HPDE6-E6E7 (cell line): ENCODE data around the gene SORBS2.

Experiments used
- DNase-seq: peaks from one replicate; pipeline ENCODE4 v3.0.0; 2011; ENCODE audit warnings: missing footprints; ENCODE audit errors: extremely low spot score

SORBS2 gene

DNA sequence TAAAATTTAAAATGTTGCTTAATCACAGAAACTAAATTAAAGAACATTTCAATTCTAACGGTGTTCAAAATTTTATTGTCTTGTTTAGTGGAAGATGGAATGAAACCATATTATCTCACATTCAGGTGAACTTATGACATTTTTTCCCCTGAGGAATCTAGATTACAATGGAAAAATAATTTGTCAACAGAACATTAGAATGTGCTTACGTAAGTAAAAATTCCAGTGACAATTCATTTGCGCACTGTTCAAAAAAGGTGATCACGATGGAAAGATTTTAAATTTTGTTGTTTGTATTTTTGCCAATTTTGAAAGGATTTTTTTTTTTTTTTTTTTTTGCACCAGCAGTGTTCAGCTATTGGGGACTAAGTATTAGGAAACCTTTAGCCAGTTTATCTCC, 23.3 kb upstream of the SORBS2 start:
- no peak for DNase-seq

DNA sequence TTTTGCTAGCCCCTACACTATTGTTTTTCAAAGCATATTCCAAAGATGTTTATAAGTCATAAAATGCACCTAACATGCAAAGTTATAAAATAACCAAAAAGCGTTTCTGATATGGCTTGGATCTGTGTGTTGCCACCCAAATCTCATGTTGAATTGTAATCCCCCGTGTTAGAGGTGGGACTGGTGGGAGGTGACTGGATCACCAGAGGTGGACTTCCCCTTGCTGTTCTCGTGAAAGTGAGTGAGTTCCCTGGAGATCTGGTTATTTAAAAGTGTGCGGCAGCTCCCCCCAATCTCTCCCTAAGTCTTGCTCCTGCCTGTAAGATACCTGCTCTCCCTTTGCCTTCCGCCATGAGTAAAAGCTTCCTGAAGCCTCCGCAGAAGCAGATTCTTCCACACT, 22.8 kb upstream of the SORBS2 start:
- no peak for DNase-seq

DNA sequence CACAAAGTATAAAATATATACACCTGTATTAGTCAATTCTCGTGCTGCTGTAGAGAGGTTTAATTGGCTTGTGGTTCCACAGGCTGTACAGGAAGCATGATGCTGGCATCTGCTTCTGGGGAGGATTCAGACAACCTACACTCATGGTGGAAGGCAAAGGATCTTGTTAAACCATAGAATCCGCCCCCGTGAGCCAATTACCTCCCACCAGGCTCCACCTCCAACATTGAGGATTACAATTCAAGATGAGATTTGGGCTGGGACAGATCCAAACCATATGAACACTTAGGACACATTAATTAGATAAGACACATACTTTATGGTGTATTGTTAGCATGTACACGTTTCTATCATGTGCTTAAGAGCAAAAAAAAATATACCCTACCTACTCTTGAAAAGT, 22.1 kb upstream of the SORBS2 start:
- DNase-seq: no peak

DNA sequence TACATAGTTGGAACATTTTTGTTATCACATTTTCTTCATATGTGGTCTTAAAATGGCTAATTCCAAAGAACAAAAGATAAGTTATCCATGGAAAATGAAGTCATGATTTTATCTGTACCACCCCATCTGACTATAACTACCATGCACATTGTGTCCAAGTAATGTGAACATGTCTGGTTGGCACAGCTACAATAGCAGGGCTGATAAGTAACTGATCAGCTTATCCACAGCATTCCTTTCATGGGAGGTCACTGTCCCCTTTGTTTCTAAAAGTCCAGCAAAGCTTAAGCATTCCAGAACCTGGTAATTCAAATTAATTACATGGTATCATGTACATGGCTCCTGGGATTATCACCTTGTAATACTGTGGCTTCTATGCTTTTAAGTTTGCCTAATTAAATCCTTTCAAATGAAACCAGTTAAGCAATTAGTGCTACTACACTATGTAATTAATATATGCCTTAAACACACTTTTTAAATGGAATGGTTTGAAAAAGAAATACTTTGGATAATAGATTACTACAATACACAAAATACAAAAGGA, 21.1 kb upstream of the SORBS2 start:
- no peak for DNase-seq

DNA sequence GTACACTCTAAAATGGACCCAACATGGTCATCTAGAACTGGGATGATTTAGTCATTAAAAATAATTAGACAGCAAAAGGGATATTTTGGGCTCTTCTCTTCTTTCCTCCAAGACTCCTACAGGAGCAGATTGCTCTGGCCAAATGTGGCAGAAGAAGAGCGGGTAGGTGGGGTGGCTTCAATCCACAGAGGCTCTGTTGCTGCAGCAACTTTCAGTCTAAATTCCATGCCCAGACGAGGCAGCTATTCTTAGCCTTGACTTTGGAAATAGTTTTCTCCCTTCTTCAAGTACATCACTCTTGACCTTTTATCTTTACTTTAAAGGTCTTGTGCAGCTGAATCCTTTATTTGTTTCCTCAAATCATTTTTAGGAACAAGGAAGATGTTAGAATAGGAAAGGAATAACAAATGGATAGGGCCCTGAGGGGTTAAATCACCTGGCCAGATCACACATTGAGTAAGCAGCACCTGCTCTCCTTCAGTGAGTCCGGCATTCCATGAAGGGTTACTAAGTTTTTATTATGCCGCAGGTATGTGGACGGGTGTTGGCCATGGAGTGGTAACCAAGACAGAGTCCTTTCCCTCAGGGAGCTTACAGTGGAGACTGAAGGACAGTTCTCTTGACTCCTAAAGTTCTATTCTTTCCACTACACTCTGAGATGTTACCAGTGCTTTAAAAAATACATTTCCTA, 19.3 kb upstream of the SORBS2 start:
- no peak for DNase-seq

DNA sequence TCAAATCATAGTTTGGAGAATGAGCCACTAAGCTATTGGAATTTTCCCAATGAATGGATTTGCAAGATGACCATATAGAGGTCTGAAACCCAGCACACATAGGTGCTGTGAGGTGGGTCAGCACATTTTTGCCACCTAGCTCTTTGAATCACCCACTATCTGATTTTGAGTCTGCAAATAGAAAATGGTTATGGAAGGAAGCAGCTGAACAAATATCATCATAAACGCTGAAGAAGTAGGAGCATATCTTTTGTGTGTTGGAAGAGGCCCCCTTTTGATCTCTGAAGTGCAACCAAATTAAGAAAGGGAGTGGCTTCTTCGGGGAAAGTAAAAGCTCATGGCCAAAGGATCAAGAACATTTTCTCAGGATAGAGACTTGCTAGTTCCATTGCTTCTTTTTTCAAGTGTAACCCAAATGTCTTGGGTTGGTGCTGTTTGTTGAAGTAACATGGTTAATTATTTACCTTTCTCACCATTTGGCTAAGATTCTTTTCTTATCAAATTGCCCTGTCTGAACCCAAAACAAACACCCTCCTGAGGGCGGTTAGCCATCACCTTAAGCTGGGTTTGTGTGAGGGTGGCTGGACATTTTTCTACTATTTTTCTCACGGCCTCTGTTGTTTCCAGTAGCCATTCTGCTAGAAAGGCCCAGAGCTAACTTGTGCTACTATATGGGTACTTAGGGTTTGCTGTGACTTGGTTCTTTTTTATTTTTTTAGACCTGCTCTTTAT, 18.4 kb upstream of the SORBS2 start:
- DNase-seq: no peak

DNA sequence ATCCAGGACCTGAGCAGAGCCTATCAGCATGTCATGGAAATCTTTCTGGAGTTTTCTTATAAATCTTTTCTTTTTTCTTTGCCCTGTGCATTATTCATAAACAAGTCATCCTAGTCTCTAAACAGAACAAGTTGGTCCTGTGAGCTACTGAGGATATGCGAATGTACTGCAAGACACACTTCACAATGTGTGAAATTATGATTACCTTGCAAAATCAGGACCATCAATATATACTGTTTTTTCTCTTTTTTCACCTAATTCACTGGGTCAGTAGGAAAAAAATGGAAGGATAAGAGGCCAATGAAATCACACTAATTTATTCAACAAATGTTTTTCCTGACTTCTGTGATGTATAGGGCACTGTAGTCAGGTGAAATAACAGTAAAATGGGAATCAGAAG, 14.4 kb upstream of the SORBS2 start:
- no peak for DNase-seq

DNA sequence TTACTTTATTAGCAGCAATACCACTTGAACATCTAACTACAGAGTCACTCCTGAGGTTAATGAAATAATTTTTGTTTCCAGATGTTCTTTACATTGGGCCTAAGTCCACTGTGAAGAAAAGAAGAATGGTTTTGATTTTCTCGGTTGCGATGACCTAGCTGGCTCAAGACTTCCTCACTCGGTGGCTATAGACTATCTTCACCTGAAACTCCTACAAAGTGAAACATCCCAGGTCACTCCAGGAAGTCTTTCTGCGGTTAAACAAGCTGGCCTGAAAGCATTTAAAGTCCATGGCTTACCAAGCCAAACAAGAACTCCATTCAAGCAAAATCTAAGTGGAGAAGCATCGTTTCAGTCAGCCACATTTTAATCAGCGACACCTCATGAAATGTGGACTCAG, 13.7 kb upstream of the SORBS2 start:
- DNase-seq: no peak

DNA sequence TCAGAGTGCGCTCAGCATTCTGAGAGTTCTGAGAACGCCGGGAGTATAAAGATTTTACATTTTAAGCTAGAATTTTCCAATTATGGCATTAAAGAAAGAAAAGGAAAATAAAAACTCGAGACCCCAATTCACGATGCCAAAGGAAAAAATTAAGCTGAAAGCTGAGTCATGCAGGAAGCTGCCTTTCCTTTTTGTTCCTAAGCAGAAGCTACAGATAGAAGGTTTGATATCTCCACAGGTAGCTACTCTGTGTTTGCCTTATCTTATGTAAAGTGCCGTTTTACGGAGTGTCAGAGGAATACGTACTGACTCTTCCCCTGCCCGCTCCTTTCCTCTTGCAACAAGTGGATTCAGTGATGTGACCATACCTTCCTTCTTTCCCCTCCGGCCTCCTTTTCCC, 10.8 kb upstream of the SORBS2 start:
- no peak for DNase-seq

DNA sequence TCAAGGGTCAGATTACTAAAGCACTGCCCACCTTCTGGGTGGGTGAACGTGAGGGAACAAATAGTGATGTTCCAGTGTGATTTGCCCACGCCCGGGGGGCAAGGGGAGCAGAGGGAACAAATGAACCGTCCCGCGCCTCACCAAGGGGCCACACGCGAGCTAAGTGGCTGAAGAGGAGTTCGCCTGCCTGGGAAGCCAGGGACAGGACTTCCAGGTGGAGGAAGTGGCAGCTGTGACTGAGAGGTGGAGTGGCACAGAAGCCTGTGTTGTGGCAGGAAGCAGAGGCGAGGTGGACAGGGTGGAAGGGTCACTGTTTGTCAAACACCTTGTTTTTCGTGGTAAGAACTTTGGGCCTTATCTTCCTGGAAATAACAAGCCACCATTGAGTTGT, 9.0 kb upstream of the SORBS2 start:
- DNase-seq: no peak

DNA sequence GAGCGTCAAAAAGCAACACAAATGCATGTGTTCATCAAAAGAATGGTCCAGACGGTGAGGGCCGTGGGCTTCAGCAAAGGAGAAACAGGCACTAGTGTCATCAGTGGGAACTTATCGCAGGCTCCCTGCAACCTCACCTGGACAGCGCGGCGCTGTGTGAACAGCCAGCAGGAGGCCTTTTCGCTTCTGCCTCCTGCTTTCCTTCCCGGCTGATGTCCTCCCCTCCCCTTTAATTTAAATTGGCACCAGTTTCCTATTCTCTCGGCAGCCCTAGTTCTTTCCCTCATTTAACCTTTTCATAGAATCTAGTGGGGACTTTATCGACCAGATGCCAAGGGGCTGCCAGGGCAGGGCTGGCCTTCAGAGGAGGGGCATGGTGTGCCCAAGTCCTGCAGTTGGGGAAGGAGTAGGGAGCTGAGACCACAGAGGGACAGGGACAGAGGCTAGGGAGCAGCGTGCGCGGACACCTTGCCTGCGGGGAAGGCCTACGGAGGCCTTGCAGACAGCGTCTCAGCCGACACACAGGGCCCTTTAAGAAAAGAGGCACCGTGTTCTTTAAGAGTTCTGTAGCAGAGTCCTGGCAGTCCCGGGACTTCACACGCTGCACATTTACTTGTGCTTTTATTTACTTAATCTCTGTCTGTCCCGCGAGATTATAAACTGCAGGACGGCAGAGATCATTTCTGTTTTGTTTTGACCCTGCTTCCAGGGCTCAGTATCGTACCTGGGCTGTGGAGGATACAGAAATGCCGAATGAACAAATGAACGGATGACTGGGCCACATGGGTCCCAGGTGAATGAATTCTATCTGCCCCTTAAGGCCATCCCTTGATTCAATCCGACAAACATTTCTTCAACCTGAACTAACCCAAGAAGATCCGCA, 8.4 kb upstream of the SORBS2 start:
- DNase-seq: no peak

DNA sequence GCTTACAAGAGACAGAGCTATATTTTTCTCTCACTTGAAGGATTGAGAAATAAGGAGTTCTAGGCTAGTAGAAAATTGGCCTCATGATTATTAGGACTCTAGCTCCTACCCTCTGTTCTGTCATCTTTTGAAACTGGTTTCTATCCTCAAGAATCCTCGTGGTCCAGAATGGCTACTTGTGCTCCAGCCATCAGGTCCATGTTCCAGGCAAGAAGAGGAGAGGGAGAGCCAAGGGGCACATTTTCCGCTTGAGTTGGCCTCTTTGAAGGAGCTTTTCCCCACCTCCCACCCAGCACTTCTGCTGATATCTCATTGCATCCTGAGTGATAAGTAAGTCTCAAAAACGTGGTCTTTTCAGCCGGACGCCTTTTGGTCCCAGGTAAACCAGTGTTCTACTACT, 7.2 kb upstream of the SORBS2 start:
- DNase-seq: no peak

DNA sequence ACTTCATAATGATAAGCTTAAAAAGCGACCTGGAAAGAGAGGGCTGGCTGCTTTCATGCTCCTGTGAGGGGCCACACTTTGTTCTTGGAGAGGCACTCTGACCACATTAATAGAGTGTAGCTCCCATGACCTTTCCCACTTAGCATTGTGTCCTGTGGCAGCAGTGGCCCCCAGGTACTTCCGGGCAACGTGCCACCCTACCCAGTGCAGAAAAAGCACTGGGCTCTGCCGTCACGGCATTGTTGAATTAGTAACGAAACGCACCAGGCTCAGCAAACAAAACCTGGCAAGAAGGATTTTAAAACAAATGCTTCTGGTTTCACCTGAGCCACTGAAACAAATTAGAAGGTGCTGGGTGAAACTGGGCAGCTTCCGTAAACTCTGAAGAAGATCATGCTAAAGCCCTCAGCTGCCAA, 5.4 kb upstream of the SORBS2 start:
- DNase-seq: no peak

DNA sequence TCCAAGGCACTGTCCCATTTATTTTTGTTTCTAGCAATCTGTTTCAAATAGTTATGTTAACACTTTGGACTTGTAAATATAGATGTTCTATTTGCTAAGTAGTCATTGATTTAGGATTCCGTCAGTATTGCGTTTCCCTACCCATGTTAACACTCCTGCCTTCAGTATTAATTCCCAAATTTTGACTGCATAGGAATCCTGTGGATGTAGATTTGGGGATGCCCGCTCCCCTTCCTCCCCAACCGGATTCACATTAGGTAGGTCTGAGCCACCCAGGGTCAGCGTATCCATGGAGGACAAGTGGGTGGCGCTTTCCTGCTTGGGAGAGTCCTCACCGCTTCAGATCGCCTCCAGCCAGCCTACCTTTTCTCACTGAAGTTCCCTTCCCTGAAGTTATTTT, 1.1 kb upstream of the SORBS2 start:
- DNase-seq: no peak

DNA sequence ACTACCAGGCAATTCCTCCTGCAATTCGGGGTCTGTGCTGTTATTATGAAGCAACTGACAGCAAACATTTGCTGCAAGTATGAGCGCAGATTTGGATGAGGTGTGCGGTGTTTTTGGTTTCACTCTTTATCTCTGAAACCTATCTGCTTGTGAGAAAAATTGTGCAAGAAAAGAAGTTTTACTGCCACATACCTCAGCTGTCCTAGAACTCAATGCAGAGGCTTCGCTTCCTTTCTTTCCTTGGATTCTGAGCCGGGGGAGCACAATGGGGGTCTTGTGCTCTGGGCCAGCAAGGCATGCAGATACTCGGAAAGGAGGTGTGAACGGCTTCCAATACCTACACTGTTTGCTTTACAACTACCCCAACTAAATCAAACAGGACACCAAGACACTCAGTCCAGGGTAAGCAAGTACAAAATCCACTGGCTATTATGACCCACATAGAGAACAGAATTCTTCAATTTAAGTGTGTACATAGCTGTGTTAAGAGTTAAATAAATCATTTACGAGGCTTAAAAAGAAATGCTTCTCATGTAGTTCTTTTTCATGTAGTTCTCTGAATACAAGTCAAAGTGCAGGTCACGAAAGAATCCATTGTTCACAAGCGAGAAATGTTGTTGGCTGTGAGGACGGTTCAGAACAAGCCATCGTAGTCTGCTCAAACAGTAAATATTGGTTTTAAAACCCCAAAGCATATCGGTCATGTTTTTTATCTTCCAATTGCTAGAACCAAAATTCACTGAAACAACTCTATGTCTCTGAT, 1.1 kb downstream of the SORBS2 start:
- DNase-seq: no peak

DNA sequence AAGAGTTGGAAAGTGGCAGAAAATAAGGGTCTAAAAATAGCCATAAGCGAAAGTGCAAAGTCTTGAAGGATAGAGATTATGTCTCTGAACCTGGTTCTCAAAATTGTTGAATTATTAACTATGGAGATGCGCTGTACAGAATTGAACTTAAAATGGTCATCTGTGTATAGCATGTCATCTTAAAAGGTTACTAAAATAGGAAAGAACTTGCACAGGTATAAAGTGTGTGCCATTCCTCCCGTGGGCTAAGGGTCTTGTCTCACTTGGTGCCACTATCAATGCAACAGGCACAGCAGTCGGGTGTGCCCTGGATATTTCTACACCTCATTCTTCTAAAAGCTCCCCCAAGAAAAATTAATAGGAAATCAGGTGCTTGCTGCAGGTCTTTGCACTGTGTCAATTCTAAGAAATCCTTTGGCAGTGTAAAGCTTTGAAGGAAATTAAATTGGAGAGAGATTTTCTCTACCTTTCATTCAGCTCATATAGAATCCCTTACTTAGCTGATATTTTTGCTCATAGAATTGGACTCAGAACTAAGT, 2.4 kb downstream of the SORBS2 start:
- DNase-seq: no peak

DNA sequence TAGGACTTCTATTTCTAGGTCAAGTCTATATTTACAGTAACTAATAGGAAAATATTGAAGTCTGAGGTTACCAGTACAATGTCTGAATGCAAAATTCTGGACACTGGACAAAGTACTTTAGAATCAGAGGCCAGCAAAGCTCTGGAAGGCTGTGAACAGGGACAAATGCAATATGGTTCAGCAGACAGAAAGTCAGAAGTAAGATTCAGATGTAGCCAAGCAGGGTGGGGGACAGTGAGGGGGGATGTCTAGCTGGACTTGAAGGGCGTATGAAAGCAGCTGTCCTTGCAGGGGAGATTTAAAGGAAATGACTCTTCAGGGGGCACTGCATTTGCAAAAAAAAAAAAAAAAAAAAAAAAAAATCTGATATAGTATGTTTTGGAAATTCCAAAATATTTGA, 2.9 kb downstream of the SORBS2 start:
- no peak for DNase-seq

DNA sequence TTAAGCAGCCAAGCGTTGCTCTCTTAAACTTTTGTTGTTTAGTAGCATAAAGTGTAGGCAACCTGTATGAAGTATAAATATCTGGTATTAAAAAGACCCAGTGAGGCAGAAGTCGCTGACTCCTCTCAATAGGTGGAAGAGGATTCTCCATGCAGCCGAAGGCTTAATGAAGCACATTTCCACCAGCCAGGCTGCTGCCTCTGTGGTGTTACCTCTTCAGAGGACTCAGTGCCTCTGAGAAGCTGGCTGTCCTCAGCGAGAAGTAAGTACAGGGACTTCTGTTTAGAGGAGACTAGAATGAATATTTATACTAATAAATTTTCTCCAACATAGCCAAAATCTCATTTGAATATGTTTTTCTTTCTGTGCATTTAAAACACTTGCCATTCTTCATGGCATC, 6.0 kb downstream of the SORBS2 start:
- no peak for DNase-seq

DNA sequence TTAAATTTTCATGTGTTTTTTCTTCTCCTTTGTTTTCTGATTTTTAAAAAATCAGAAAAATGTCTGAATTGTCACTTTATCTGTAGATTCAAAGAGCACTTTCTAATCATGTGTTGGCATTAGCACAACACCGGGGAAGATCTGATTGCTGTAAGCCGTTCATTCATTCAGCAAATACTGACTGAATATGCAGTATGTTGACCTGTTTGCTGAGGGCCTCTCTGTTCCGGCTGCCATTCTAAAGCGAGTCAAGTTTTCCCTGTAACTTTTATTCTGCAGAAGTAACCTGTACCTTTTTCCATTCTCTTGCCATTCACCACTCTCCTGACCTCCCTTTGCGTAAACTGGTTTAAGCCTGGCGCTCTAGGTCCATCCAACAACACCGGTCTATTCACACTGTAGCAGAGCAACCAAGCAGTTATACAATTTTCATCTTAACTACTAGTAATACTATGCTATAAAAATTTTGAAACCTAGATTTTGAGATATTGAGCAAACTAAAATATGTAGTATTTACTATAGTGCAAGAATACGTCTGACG, 6.7 kb downstream of the SORBS2 start:
- DNase-seq: no peak

DNA sequence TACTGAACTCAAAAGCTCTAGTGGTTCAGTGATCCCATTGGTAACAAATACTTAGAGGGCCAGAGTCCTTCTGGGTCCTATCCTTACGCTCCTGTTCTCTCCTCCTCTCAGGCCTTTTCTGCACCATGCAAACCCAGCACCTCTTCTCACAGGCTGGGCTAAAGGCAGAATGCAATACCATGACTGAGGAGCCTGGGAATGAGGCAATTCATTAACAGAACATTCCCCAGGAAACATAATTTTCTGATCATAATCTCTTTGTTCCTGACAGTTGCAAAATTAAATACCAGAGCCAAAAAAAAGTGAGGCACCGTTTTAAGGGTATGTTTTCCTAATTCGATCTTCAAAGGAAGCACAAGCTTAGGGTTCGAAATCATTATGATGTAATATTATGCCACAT, 9.0 kb downstream of the SORBS2 start:
- DNase-seq: no peak

DNA sequence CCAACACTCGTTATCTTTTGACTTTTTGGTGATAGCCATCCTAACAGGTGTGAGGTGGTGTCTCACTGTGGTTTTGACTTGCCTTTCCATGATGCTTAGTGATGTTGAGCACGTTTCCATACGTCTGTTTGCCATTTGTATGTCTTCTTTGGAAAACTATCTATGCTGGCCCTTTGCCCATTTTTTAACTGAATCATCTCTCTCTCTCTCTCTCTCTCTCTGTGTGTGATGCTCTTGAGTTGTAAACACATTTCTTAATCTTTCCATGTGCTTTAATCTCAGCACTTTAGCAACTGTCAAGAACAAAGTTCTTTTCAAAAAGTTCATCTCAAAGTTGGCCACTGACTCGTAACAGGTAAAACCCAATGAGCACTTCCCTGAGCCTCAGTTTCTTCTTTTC, 10.5 kb downstream of the SORBS2 start:
- DNase-seq: no peak
